ENCODE results near the gene PHTF1.

DNA sequence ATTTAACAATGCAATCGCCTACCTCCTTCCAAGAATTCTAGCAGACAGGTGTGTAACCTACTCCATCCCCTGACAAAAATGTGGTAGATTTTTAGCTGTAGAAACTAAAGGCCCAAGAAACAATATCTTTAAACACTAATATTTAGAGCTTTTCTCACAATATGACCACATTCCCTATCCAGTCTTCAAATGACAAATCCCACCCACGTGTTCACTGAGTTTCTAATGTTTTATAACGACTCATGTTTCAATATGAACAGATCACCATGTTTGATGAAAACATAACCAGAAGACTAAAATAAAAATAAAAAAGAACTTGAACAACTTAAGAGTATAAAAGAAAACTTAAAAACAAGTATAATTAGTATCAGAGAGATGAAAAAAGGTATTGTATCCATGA is 28.4 kb upstream of the PHTF1 start:
- TF ChIP-seq CTCF (conservative IDR thresholded peaks at IDR 0.05): no peak
- TF ChIP-seq ZFX (IDR thresholded peaks at IDR 0.05): no peak

Measured in C4-2B (cell line).